GM12873 (cell line): Measurements from ENCODE around the gene EIF4G3.

Experiments
- CTCF ChIP-seq: IDR thresholded peaks from 2 replicates; pipeline ENCODE4 v1.5.1; 2012; ENCODE audit warnings: low read depth, mild to moderate bottlenecking, moderate library complexity, low read length, control low read depth; ENCODE audit not compliant: insufficient read depth; ENCODE audit errors: missing control alignments

EIF4G3 gene

GRCh38 chr1:20785907-20786252 is 390.8 kb downstream of the EIF4G3 start:
- no peak for TF ChIP-seq CTCF

GRCh38 chr1:20775700-20776099 is 401.0 kb downstream of the EIF4G3 start:
- no peak for TF ChIP-seq CTCF

GRCh38 chr1:20771780-20772179 is 404.9 kb downstream of the EIF4G3 start:
- TF ChIP-seq CTCF, result no peak

DNA sequence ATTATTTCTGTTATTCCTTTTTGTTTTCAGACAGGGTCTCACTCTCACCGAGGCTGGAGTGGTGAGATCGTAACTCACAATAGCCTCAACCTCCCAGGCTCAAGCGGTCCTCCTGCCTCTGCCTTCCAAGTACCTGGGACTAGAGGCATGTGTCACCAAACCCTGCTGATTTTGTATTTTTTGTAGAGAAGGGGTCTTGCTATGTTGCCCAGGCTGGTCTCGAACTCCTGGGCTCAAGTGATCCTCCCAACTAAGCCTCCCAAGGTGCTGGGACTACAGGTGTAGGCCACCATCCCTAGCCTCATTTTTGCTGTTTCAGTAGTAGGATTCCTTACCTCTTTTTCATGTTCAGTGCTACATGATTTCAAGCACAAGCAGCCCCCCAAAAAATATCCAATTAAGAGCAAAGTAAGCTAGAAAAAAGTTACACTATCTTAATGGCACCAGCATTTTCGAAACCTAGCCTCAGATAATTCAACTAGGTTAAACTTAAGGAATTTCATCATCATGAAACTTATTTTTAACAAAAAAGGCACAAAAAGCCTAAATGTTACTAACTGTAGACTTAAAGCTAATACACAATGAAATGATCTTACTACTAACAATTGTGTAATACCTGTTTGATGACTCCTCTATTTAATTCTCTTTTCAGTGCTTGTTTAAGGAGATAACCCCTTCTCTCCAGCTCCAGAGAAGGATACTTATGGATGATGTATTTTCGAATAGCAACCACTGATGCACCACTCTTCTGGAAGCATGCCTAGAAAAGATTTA is 406.2 kb downstream of the EIF4G3 start:
- TF ChIP-seq CTCF, result no peak

- no peak for TF ChIP-seq CTCF
These were observed 409.4 kb downstream of the EIF4G3 start for GRCh38 chr1:20767271-20767670.

DNA sequence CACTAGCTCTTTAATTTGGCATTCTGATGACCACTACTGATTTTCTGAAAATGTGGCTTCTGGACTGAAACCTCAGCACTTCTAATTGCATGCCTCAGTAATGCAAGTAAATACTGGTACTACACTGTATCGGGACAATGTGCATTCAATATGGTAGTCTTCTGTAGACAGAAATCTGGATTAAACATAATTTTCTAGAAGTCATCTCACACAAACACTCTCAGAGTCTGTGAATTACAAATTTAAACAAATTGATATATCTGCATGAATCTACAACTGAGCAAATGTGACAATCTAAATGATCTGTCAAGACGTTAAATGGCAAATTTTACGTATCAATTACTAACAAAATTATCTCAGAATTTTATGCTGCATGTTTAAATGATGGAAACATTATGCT is 413.3 kb downstream of the EIF4G3 start:
- no peak for TF ChIP-seq CTCF

DNA sequence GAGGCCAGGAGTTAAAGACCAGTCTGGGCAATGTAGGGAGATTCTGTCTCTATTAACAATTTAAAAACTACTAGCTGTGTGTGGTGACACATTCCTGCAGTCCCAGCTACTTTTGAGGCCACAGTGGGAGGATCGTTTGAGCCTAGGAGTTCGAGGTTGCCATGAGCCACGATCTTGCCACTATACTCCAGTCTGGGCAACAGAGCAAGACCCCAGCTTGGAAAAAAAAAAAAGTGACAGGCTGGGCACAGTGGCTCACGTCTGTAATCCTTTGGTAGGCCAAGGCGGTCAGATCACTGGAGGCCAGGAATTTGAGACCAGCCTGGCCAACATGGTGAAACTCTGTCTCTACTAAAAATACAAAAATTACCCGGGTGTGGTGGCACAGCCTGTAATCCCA is 416.4 kb downstream of the EIF4G3 start:
- TF ChIP-seq CTCF, result no peak
